GM21515 (cell line): Measurements from ENCODE around the gene SLC4A3.
"Not testable (repeated sequence)": the region's sequence is repeated elsewhere in the genome, so short reads cannot be mapped to it uniquely, and the experiment has no call there.

Source experiments
- ATAC-seq: cut with Tn5 transposase; IDR thresholded peaks from one replicate; pipeline ENCODE4 v1.9.1; 2021; ENCODE audit not compliant: unreplicated experiment

Gene SLC4A3

DNA sequence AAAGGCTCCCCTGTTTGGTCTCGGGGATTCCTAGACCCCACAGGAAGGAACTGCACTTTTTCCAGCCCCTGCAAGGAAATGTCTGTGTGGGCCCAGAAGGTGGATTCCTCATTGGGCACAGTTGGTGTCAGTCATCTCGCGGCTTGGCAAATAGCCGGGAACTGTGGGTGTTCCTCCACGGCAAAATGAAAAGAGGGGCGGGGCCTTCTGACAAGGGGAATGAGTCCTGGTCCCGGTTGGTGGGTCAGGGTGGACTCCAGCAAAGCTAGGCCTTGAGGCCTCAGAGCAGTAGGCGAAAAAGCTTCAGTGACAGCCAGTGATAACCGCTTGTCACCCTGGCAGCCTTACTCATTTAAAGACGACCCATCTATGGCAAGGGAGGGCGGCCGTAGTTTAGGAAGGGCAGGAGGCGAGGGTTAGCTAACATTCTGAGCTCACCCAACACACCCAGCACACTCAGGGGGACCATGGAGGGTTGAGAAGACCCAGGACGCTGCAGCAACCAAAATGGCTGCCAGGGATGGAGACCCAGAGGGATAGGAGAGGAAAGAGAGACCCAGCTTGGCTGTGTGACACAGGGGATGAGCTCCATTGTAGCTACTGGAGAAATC is 16.5 kb downstream of the SLC4A3 start:
- ATAC-seq = no peak

- no peak for ATAC-seq
These were observed 17.5 kb downstream of the SLC4A3 start for GRCh38 chr2:219644801-219645480.

- no peak for ATAC-seq
These were observed 18.4 kb downstream of the SLC4A3 start for GRCh38 chr2:219645631-219646527.

DNA sequence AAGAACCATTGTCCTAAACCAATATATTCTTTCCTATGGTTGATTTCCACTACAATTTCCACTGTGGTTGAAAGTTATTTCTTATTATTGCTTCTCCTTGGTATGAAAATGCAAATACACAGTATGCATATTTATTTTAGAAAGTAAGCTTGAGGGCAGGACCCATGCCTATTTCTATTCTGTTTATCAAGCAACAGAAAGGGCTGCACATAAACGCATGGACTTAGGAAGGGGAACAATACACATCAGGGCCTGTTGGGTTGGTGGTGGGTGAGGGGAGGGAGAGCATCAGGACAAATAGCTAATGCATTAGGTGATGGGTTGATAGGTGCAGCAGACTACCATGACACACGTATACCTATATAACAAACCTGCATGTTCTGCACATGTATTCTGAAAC is 20.7 kb downstream of the SLC4A3 start:
- no peak for ATAC-seq

DNA sequence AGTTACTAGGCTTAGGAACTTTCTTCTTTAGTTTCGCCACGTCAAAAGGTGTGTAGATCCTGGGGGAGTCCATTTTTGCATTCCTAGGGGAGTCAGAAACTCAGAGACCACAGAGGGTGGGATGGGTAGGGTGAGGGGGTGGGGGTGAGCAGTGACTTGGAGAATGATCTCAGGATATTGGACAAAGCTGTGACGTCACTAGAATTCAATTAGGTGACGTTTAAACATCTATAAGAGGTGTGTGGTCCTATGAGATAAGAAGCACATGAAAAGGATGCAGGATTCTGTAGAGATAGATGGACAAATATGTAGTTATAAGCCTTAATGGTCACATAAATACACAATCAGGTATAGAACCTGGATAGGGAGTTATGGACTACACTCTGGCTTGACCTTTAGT is 21.5 kb downstream of the SLC4A3 start:
- no peak for ATAC-seq

- ATAC-seq = no peak
These were observed 23.2 kb downstream of the SLC4A3 start for GRCh38 chr2:219650426-219651248.

DNA sequence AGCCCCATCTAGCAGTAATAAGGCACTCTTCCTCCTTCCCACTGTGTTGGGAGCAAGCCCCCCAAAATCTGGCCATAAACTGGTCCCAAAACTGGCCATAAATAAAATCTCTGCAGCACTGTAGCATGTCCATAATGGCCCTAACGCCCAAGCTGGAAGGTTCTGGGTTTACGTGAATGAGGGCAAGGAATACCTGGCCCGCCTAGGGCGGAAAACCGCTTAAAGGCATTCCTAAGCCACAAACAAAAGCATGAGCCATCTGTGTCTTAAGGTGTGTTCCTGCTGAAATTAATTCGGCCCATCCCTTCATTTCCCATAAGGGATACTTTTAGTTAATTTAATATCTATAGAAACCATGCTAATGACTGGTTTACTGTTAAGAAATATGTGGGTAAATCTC is 24.2 kb downstream of the SLC4A3 start:
- ATAC-seq = not testable (repeated sequence)

DNA sequence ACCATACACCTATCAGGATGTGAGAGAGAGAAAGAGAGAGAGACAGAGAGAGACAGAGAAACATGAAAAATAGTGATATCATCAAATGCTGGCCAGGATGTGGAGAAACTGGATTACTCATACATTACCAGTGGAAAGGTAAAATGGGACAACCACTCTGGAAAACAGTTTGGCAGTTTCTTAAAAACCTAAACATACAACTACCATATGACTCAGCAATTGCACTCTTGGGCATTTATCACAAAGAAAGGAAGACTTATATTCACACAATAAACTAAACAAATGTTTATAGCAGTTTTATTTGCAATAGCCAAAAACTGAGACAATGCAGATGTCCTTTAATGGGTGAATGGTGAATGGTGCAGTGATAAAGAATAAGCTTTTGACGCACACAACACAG is 29.1 kb downstream of the SLC4A3 start:
- ATAC-seq = no peak

- ATAC-seq = no peak
These were observed 30.9 kb downstream of the SLC4A3 start for GRCh38 chr2:219658196-219658846.

GRCh38 chr2:219658874-219659273 is 31.4 kb downstream of the SLC4A3 start:
- no peak for ATAC-seq

- ATAC-seq = peak; percentile 89
These were observed 33.9 kb downstream of the SLC4A3 start for GRCh38 chr2:219661197-219661954.

DNA sequence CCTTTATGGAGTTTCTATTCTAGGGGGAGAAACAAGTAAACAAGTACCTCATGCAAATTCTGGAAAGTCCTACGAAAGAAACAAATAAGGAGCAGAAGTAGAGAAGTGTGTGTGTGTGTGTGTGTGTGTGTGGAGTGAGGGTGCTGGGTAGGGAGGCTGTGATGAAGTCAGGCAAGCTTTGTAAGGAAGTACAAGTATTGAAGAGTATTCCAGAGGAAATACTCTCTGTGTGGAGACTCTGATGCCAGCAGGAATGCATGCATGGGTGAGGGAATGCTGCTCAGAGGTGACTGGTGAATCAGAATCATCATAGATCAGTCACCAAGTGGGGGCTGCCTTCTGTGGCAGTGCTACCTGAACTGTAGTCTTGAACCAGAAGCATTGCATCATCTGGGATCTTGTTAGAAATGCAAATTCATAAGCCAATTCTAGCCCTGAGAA is 34.5 kb downstream of the SLC4A3 start:
- ATAC-seq = no peak

- no peak for ATAC-seq
These were observed 35.1 kb downstream of the SLC4A3 start for GRCh38 chr2:219662566-219662965.

DNA sequence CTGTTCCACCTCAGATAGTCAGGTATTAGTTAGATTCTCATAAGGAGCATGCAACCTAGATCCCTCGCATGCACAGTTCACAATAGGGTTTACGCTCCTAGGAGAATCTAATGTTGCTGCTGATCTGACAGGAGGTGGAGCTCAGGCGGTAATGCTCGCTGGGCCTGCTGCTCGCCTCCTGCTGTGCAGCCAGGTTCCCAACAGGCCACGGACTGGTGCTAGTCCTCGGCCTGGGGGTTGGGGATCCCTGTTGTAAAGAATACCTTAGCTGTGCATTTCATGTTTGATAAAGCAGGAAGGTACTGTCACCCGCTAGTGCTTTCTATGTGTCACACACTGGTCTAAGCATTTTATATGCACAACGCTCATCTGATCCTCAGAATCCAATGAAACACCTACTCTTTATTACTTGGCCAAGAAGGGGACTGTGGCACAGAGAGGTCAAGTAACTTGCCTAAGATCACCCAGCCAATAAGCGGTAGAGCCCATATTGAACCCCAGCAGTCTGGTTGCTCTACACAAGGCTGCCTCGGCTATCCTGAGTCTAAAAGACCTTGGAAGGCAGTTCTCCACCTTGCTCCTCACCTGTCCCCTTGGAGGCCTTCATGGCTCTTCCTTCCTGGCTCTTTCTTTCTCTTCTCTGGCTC is 35.8 kb downstream of the SLC4A3 start:
- ATAC-seq = no peak

- ATAC-seq = no peak
These were observed 36.6 kb downstream of the SLC4A3 start for GRCh38 chr2:219664041-219664440.

- no peak for ATAC-seq
These were observed 37.5 kb downstream of the SLC4A3 start for GRCh38 chr2:219664944-219665343.

GRCh38 chr2:219665926-219666325 is 38.5 kb downstream of the SLC4A3 start:
- no peak for ATAC-seq

GRCh38 chr2:219668316-219668715 is 40.9 kb downstream of the SLC4A3 start:
- no peak for ATAC-seq

GRCh38 chr2:219670386-219670785 is 43.0 kb downstream of the SLC4A3 start:
- no peak for ATAC-seq
